GM08714 (cell line): ENCODE measurements around the gene NIPAL1.
A peak's percentile ranks its signal among the peaks of the same experiment; 100 is the strongest.
"Not testable (repeated sequence)": the region's sequence is repeated elsewhere in the genome, so short reads cannot be mapped to it uniquely, and the experiment has no call there.

ENCODE experiments used
- H3K4me3 ChIP-seq: fragments of 200-500 bp; sonication (Bioruptor generic); 2 replicates; pipeline ENCODE4 v1.5.1; 2014; ENCODE audit warnings: mild to moderate bottlenecking, low read length, inconsistent platforms
- ZNF274 ChIP-seq: IDR thresholded peaks from 2 replicates; pipeline ENCODE4 v1.6.1; 2012; ENCODE audit warnings: mild to moderate bottlenecking, low read depth, low read length

The NIPAL1 gene

GRCh38 chr4:48016141-48017107 lies at the start of gene NIPAL1, which contains the start of gene CNGA1:
Gene NIPAL1 (plus strand): TSS chr4:48016772. CDS start chr4:48016840, 68 bp downstream.
Gene CNGA1 (minus strand): TSS chr4:48016681. CDS start chr4:47952689, 63,992 bp downstream.
- H3K4me3 ChIP-seq, result peak within 1 kb of the TSS; percentile 44; the same call in 1 of the 2 replicates
- no peak for TF ChIP-seq ZNF274

GRCh38 chr4:47968847-47969246 lies 47.7 kb upstream of the NIPAL1 start:
- no peak overlapping the region for H3K4me3 ChIP-seq
- no peak for TF ChIP-seq ZNF274

DNA sequence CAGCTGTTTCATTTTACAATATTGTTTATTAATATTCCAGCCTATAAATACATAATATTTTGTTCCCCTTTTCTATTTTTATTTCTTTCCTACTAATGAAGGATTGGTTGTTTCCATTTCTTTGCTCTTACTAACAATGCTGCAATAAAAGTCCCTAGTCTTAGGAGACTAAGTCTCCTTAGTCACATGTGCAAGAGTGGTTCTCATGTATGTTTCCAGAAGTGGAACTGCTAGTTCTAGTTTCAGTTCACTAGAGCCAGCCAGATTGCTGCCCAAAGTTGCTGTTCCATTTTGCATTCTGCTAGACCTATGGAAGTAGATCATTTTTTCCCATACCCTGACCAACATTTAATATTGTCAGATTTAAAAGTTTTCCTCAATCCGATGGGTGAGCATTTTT lies 44.4 kb upstream of the NIPAL1 start:
- TF ChIP-seq ZNF274, result no peak
- H3K4me3 ChIP-seq, result no peak overlapping the region

GRCh38 chr4:47972721-47973120 lies 43.9 kb upstream of the NIPAL1 start:
- TF ChIP-seq ZNF274, result no peak
- no peak overlapping the region for H3K4me3 ChIP-seq

GRCh38 chr4:47974566-47974965 lies 42.0 kb upstream of the NIPAL1 start:
- H3K4me3 ChIP-seq, result no peak overlapping the region
- no peak for TF ChIP-seq ZNF274

- H3K4me3 ChIP-seq, result no peak overlapping the region
- no peak for TF ChIP-seq ZNF274
Measured at GRCh38 chr4:47990145-47990544, 26.4 kb upstream of the NIPAL1 start.

DNA sequence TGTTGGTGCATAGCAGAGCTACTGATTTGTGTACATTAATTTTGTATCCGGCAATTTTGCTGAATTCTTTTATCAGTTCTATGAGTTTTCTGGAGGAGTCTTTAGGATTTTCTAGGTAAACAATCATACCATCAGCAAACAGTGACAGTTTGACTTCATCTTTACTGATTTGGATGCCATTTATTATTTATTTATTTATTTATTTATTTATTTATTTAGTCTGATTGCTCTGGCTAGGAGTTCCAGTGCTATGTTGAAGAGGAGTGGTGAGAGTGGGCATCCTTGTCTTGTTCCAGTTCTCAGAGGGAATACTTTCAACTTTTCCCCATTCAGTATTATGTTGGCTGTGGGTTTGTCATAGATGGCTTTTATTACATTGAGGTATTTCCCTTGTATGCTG lies 24.1 kb upstream of the NIPAL1 start:
- not testable (repeated sequence) for H3K4me3 ChIP-seq

GRCh38 chr4:47996021-47996420 lies 20.6 kb upstream of the NIPAL1 start:
- no peak overlapping the region for H3K4me3 ChIP-seq
- TF ChIP-seq ZNF274, result no peak

GRCh38 chr4:48002267-48002666 lies 14.3 kb upstream of the NIPAL1 start:
- H3K4me3 ChIP-seq, result no peak overlapping the region
- TF ChIP-seq ZNF274, result no peak

DNA sequence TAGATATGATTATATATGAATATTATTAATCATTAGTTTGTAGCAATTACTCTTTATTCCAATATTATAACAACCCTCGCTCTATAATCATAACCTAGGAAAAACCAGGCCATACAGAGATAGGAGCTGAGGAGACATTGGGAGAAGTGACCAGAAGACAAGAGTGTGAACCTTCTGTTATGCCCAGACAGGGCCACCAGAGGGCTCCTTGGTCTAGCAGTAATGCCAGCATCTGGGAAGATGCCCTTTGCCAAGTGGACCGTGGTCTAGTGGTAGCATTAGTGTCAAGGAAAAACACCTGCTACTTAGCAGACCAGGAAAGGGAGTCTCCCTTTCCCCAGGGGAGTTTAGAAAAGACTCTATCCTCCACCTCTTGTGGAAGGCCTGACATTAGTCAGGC lies 13.0 kb upstream of the NIPAL1 start:
- not testable (repeated sequence) for H3K4me3 ChIP-seq

DNA sequence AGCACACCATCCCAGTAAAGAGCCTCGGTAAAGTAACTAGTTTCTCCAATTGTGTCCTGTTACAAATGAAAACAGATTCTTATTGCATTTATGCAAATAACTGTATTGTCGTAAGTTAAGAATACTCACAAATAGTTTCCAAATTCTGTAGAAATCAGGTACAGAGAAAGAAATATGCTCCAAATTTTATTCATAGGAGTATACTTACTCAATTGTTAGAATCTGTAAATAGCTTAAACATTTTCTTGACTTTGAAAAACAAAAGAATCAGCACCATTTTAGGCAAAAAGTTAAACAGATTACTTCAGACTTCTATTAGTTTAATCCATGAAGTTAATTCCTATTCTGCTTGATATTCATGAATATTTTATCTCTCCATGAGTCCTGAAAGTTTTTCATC lies 10.8 kb upstream of the NIPAL1 start:
- no peak for TF ChIP-seq ZNF274
- no peak overlapping the region for H3K4me3 ChIP-seq

- no peak overlapping the region for H3K4me3 ChIP-seq
- TF ChIP-seq ZNF274, result no peak
Measured at GRCh38 chr4:48008021-48008596, 8.5 kb upstream of the NIPAL1 start.

DNA sequence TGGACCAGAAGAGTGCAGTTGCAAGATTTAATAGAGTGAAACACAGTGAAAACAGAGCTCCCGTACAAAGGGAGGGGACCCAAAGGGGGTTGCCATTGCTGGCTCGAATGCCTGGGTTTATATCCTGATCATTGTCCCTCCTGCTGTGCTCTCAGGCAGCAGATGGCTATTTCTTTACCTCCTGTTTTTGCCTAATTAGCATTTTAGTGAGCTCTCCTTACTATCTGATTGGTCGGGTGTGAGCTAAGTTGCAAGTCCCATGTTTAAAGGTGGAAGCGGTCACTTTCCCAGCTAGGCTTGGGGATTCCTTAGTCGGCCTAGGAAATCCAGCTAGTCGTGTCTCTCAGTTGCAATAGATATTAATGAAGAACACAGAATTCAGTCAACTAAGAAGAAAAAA lies 5.7 kb upstream of the NIPAL1 start:
- H3K4me3 ChIP-seq, result not testable (repeated sequence)

DNA sequence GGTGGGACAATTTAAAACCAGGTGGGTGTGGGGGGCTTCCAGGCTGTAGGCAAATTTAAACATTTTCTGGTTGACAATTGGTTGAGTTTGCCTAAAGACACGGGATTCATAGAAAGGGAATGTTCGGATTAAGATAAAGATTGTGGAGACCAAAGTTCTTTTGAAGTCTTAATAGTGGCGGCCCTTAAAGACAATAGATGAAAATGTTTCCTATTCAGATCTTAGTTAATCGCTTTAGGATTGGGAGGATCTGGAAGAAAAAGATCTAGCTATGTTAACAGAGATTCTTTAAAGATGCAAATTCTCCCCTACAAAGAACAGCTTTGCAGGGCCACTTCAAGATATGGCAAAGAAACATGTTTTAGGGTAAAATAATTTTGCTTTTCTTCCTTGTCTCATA lies 4.8 kb upstream of the NIPAL1 start:
- H3K4me3 ChIP-seq, result no peak overlapping the region

GRCh38 chr4:48012824-48013223 lies 3.7 kb upstream of the NIPAL1 start:
- H3K4me3 ChIP-seq, result no peak overlapping the region
- TF ChIP-seq ZNF274, result no peak

More for the DNA sequence above, 4.8 kb upstream of the NIPAL1 start:
- TF ChIP-seq ZNF274, result no peak
